Measurements from ENCODE around the gene CPOX. TPM values are rescaled to one million over a fixed set of nuclear protein-coding genes. Genes with fewer than 3 reads are reported as not detected.

The CPOX gene
- total RNA-seq, 1 donor from 2014 or later, result 42.2 TPM

- intact Hi-C loops (cut with micrococcal nuclease), result no loop called here
Measured at GRCh38 chr3:98554580-98554979, 38.8 kb downstream of the CPOX start.

GRCh38 chr3:98553753-98554152 is 39.7 kb downstream of the CPOX start:
- H3K27me3 Mint-ChIP-seq (ENCODE audit: insufficient read depth), result no peaks in the 10 kb centered on the region
- peaks cover 15% of the 10 kb centered on the region for H3K9me3 Mint-ChIP-seq
- peaks cover 100% of the 10 kb centered on the region for H3K4me1 Mint-ChIP-seq (ENCODE audit: low read depth)
- peak overlapping the region; percentile 83 for H3K4me3 Mint-ChIP-seq
- intact Hi-C loops (cut with micrococcal nuclease), result no loop called here
- H3K36me3 Mint-ChIP-seq (ENCODE audit: low read depth), result peaks cover 41% of the 10 kb centered on the region
- peak overlapping the region; percentile 98 for H3K27ac Mint-ChIP-seq
- DNase-seq (ENCODE audit: low spot score), result no peak

More at GRCh38 chr3:98554580-98554979, 38.8 kb downstream of the CPOX start:
- no peaks in the 10 kb centered on the region for H3K27me3 Mint-ChIP-seq (ENCODE audit: insufficient read depth)
- peaks cover 19% of the 10 kb centered on the region for H3K9me3 Mint-ChIP-seq
- H3K36me3 Mint-ChIP-seq (ENCODE audit: low read depth), result peaks cover 42% of the 10 kb centered on the region
- H3K4me3 Mint-ChIP-seq, result peak overlapping the region; percentile 83
- DNase-seq (ENCODE audit: low spot score), result no peak
- peak overlapping the region; percentile 98 for H3K27ac Mint-ChIP-seq
- peaks cover 100% of the 10 kb centered on the region for H3K4me1 Mint-ChIP-seq (ENCODE audit: low read depth)

- Mint-ChIP-seq H3K27ac (peak overlapping the region; percentile 91), H3K9me3 (peaks cover 15% of the 10 kb centered on the region), H3K4me1 (ENCODE audit: low read depth) (peaks cover 100% of the 10 kb centered on the region), H3K36me3 (ENCODE audit: low read depth) (peaks cover 47% of the 10 kb centered on the region), H3K4me3 (peak overlapping the region; percentile 83), H3K27me3 (ENCODE audit: insufficient read depth) (no peaks in the 10 kb centered on the region)
- DNase-seq (ENCODE audit: low spot score), result no peak
- intact Hi-C loops (cut with micrococcal nuclease), result no loop called here
Measured at GRCh38 chr3:98553021-98553563, 40.3 kb downstream of the CPOX start.

GRCh38 chr3:98552232-98553020 is 41.0 kb downstream of the CPOX start:
- DNase-seq (ENCODE audit: low spot score), result no peak
- Mint-ChIP-seq H3K4me1 (ENCODE audit: low read depth) (peaks cover 95% of the 10 kb centered on the region), H3K36me3 (ENCODE audit: low read depth) (peaks cover 48% of the 10 kb centered on the region), H3K4me3 (peak overlapping the region; percentile 83), H3K27me3 (ENCODE audit: insufficient read depth) (no peaks in the 10 kb centered on the region), H3K27ac (peak overlapping the region; percentile 91), H3K9me3 (peaks cover 15% of the 10 kb centered on the region)
- intact Hi-C loops (cut with micrococcal nuclease), result no loop called here

GRCh38 chr3:98551754-98552153 is 41.7 kb downstream of the CPOX start:
- peak overlapping the region; percentile 83 for H3K4me3 Mint-ChIP-seq

GRCh38 chr3:98551236-98551635 is 42.2 kb downstream of the CPOX start:
- Mint-ChIP-seq H3K27me3 (ENCODE audit: insufficient read depth) (no peaks in the 10 kb centered on the region), H3K27ac (peak overlapping the region; percentile 66), H3K4me3 (no peak overlapping the region), H3K9me3 (peaks cover 15% of the 10 kb centered on the region), H3K4me1 (ENCODE audit: low read depth) (peaks cover 86% of the 10 kb centered on the region), H3K36me3 (ENCODE audit: low read depth) (peaks cover 48% of the 10 kb centered on the region)
- DNase-seq (ENCODE audit: low spot score), result no peak
- intact Hi-C loops (cut with micrococcal nuclease), result no loop called here

More at GRCh38 chr3:98551754-98552153, 41.7 kb downstream of the CPOX start:
- Mint-ChIP-seq H3K27ac (peak overlapping the region; percentile 91), H3K27me3 (ENCODE audit: insufficient read depth) (no peaks in the 10 kb centered on the region), H3K36me3 (ENCODE audit: low read depth) (peaks cover 48% of the 10 kb centered on the region), H3K4me1 (ENCODE audit: low read depth) (peaks cover 88% of the 10 kb centered on the region), H3K9me3 (peaks cover 15% of the 10 kb centered on the region)
- intact Hi-C loops (cut with micrococcal nuclease), result no loop called here
- DNase-seq (ENCODE audit: low spot score), result no peak

GRCh38 chr3:98550833-98551232 is 42.6 kb downstream of the CPOX start:
- intact Hi-C loops (cut with micrococcal nuclease), result no loop called here
- Mint-ChIP-seq H3K9me3 (peaks cover 15% of the 10 kb centered on the region), H3K27ac (peak overlapping the region; percentile 66), H3K36me3 (ENCODE audit: low read depth) (peaks cover 47% of the 10 kb centered on the region), H3K4me3 (no peak overlapping the region), H3K4me1 (ENCODE audit: low read depth) (peaks cover 86% of the 10 kb centered on the region), H3K27me3 (ENCODE audit: insufficient read depth) (no peaks in the 10 kb centered on the region)
- DNase-seq (ENCODE audit: low spot score), result no peak

- Mint-ChIP-seq H3K27me3 (ENCODE audit: insufficient read depth) (no peaks in the 10 kb centered on the region), H3K4me1 (ENCODE audit: low read depth) (peaks cover 75% of the 10 kb centered on the region), H3K27ac (no peak overlapping the region), H3K36me3 (ENCODE audit: low read depth) (peaks cover 38% of the 10 kb centered on the region), H3K9me3 (peaks cover 15% of the 10 kb centered on the region), H3K4me3 (peak overlapping the region; percentile 19)
- DNase-seq (ENCODE audit: low spot score), result no peak
- intact Hi-C loops (cut with micrococcal nuclease), result no loop called here
Measured at GRCh38 chr3:98548544-98548943, 44.9 kb downstream of the CPOX start.

- no peaks in the 10 kb centered on the region for H3K27me3 Mint-ChIP-seq (ENCODE audit: insufficient read depth)
- H3K4me3 Mint-ChIP-seq, result peak overlapping the region; percentile 70
- no peak for DNase-seq (ENCODE audit: low spot score)
- intact Hi-C loops (cut with micrococcal nuclease), result loop anchor here (1.0 kb wide), 2 partner anchors 8 to 10 kb away; no protein-coding TSS in a partner anchor
- peaks cover 73% of the 10 kb centered on the region for H3K4me1 Mint-ChIP-seq (ENCODE audit: low read depth)
- H3K36me3 Mint-ChIP-seq (ENCODE audit: low read depth), result peaks cover 33% of the 10 kb centered on the region
- peaks cover 18% of the 10 kb centered on the region for H3K9me3 Mint-ChIP-seq
- peak overlapping the region; percentile 94 for H3K27ac Mint-ChIP-seq
Measured at GRCh38 chr3:98545940-98546339, 47.5 kb downstream of the CPOX start.

- H3K4me3 Mint-ChIP-seq, result no peak overlapping the region
- H3K36me3 Mint-ChIP-seq (ENCODE audit: low read depth), result peaks cover 12% of the 10 kb centered on the region
- H3K4me1 Mint-ChIP-seq (ENCODE audit: low read depth), result peaks cover 68% of the 10 kb centered on the region
- H3K27me3 Mint-ChIP-seq (ENCODE audit: insufficient read depth), result no peaks in the 10 kb centered on the region
- DNase-seq (ENCODE audit: low spot score), result no peak
- peak overlapping the region; percentile 46 for H3K27ac Mint-ChIP-seq
- intact Hi-C loops (cut with micrococcal nuclease), result no loop called here
- peaks cover 11% of the 10 kb centered on the region for H3K9me3 Mint-ChIP-seq
Measured at GRCh38 chr3:98542623-98543022, 50.8 kb downstream of the CPOX start.

- peak overlapping the region; percentile 56 for H3K4me3 Mint-ChIP-seq
- intact Hi-C loops (cut with micrococcal nuclease), result no loop called here
- H3K36me3 Mint-ChIP-seq (ENCODE audit: low read depth), result peaks cover 12% of the 10 kb centered on the region
- peak overlapping the region; percentile 80 for H3K27ac Mint-ChIP-seq
- no peaks in the 10 kb centered on the region for H3K27me3 Mint-ChIP-seq (ENCODE audit: insufficient read depth)
- no peak for DNase-seq (ENCODE audit: low spot score)
- H3K9me3 Mint-ChIP-seq, result peaks cover 11% of the 10 kb centered on the region
- peaks cover 74% of the 10 kb centered on the region for H3K4me1 Mint-ChIP-seq (ENCODE audit: low read depth)
Measured at GRCh38 chr3:98541695-98542094, 51.7 kb downstream of the CPOX start.

- intact Hi-C loops (cut with micrococcal nuclease), result loop anchor here (1.0 kb wide), 2 partner anchors 16 to 25 kb away; no protein-coding TSS in a partner anchor
- peaks cover 11% of the 10 kb centered on the region for H3K9me3 Mint-ChIP-seq
- peak overlapping the region; percentile 76 for H3K27ac Mint-ChIP-seq
- peaks cover 11% of the 10 kb centered on the region for H3K36me3 Mint-ChIP-seq (ENCODE audit: low read depth)
- H3K4me1 Mint-ChIP-seq (ENCODE audit: low read depth), result peaks cover 75% of the 10 kb centered on the region
- DNase-seq (ENCODE audit: low spot score), result no peak
- H3K4me3 Mint-ChIP-seq, result peak overlapping the region; percentile 41
- H3K27me3 Mint-ChIP-seq (ENCODE audit: insufficient read depth), result no peaks in the 10 kb centered on the region
Measured at GRCh38 chr3:98540346-98540745, 53.1 kb downstream of the CPOX start.

- intact Hi-C loops (cut with micrococcal nuclease), result loop anchor here (1.0 to 2.0 kb wide), 4 partner anchors 14 to 498 kb away; partner anchors contain the start of gene CLDND1
- H3K27ac Mint-ChIP-seq, result peak overlapping the region; percentile 73
- peaks cover 21% of the 10 kb centered on the region for H3K36me3 Mint-ChIP-seq (ENCODE audit: low read depth)
- H3K27me3 Mint-ChIP-seq (ENCODE audit: insufficient read depth), result no peaks in the 10 kb centered on the region
- H3K9me3 Mint-ChIP-seq, result peaks cover under 1% of the 10 kb centered on the region
- peaks cover 66% of the 10 kb centered on the region for H3K4me1 Mint-ChIP-seq (ENCODE audit: low read depth)
- no peak for DNase-seq (ENCODE audit: low spot score)
- H3K4me3 Mint-ChIP-seq, result peak overlapping the region; percentile 70
Measured at GRCh38 chr3:98536456-98537017, 56.9 kb downstream of the CPOX start.

Measured in activated T-helper 1 cell treated with anti-CD3 and anti-CD28 coated beads, Interleukin-12 subunit alpha, Interleukin-12 subunit beta, Interleukin-2, Interleukin-4 antibody, amounts not matched to agents 30 ng/mL and 10 ng/mL and 1 ng/mL, durations not matched to agents 14 hours and 24 hours and 36 hours (primary cell).